K562 (cell line): ENCODE measurements around the gene ALOXE3. TPM values are rescaled to one million over a fixed set of nuclear protein-coding genes. Genes with fewer than 3 reads are reported as not detected.

Source experiments
- ATAC-seq: fragments of 200-7000 bp; cut with Tn5 transposase; 3 replicates; pipeline ENCODE4 v1.9.1; 2020; ENCODE audit warnings: moderate library complexity
- BruUV-seq: library from RNA; stranded (reverse); fragments of 400-500 nt; replicated peaks from 2 replicates; lab custom pipeline; 2021; lab: Mats Ljungman, UMichigan
- CTCF ChIA-PET: fragments of 300-600 bp; formaldehyde crosslinking; extraction: SDS; loops from one replicate; lab custom pipeline; 2021; ENCODE audit warnings: low intra/inter-chr PET ratio; lab: Yijun Ruan, JAX
- POLR2A ChIA-PET: fragments of 300-600, 350-650 bp; sonication (Branson Sonifier 250); formaldehyde crosslinking; extraction: SDS; loops from one replicate; lab custom pipeline; 2021; ENCODE audit warnings: antibody characterized with exemption, inconsistent platforms; lab: Yijun Ruan, JAX
- DNase-seq, 4 experiments: peaks; one replicate each; pipeline versions ENCODE4 v3.0.0 to v3.0.0-alpha.2; 2011 to 2018; ENCODE audit warnings: low spot score in 3 of 4, mixed read lengths in 3 of 4; ENCODE audit errors: extremely low read depth in 1 of 4
- FAIRE-seq: peaks from 2 replicates; lab custom pipeline; 2011; peaks lifted over from hg19 to GRCh38; lab: Jason Lieb, UNC
- H2AFZ ChIP-seq: 2 replicates; pipeline ENCODE4 v1.6.0; 2011; ENCODE audit warnings: low read depth, low read length, control low read depth, inconsistent platforms
- H3K27ac ChIP-seq: fragments of 200-600 bp; 3 replicates; pipeline ENCODE4 v1.8.0; 2011; ENCODE audit warnings: low read depth, mild to moderate bottlenecking, control low read depth, inconsistent platforms, low read length, moderate library complexity, mixed read lengths; ENCODE audit errors: extremely low read depth
- H3K27me3 ChIP-seq, 2 experiments: fragments of 300-600 bp in 1 of 2; 2 replicates in 1 of 2; 3 replicates in 1 of 2; pipeline versions ENCODE4 v1.6.0 to v1.8.0; 2011; ENCODE audit warnings: inconsistent platforms in 2 of 2, low read length in 2 of 2, mild to moderate bottlenecking in 1 of 2, mixed read lengths in 1 of 2, moderate library complexity in 1 of 2; ENCODE audit not compliant: control insufficient read depth in 2 of 2, insufficient read depth in 2 of 2
- H3K36me3 ChIP-seq: fragments of 300-600 bp; 3 replicates; pipeline ENCODE4 v1.8.0; 2011; ENCODE audit warnings: mild to moderate bottlenecking, low read length, inconsistent platforms; ENCODE audit not compliant: control insufficient read depth, insufficient read depth
- H3K4me1 ChIP-seq, 2 experiments: fragments of 200-600 bp in 1 of 2; replicated peaks in 1 of 2; 2 replicates in 1 of 2; 3 replicates in 1 of 2; pipeline versions ENCODE4 v1.5.1 to v1.8.0; 2011; ENCODE audit warnings: inconsistent platforms in 2 of 2, low read length in 2 of 2, mild to moderate bottlenecking in 1 of 2, mixed read lengths in 1 of 2, moderate library complexity in 1 of 2; ENCODE audit not compliant: control insufficient read depth in 2 of 2, insufficient read depth in 2 of 2
- H3K4me2 ChIP-seq: 2 replicates; pipeline ENCODE4 v1.6.1; 2011; ENCODE audit warnings: low read length, control low read depth, inconsistent platforms, mixed read lengths; ENCODE audit not compliant: insufficient read depth
- H3K4me3 ChIP-seq: fragments of 200-600 bp; sonication (generic), shearing (Covaris generic); 2 replicates; pipeline ENCODE4 v1.5.1; 2016; ENCODE audit warnings: control low read depth, inconsistent platforms
- H3K79me2 ChIP-seq: fragments of 200-600 bp; 3 replicates; pipeline ENCODE4 v1.8.0; 2011; ENCODE audit warnings: low read length, inconsistent platforms; ENCODE audit not compliant: control insufficient read depth, insufficient read depth
- H3K9ac ChIP-seq, 2 experiments: 2 replicates each; pipeline versions ENCODE4 v1.6.0 to v1.6.1; 2011; ENCODE audit warnings: low read depth in 2 of 2, low read length in 2 of 2, control low read depth in 1 of 2, inconsistent platforms in 1 of 2, mild to moderate bottlenecking in 1 of 2, mixed read lengths in 1 of 2; ENCODE audit not compliant: insufficient read depth in 1 of 2
- H3K9me1 ChIP-seq: one replicate; pipeline ENCODE4 v1.6.0; 2011; ENCODE audit warnings: inconsistent platforms, mild to moderate bottlenecking, low read length, moderate library complexity; ENCODE audit not compliant: control insufficient read depth, insufficient read depth
- H3K9me3 ChIP-seq: replicated peaks from 2 replicates; pipeline ENCODE4 v1.5.1; 2011; ENCODE audit warnings: low read depth, low read length, inconsistent platforms; ENCODE audit not compliant: control insufficient read depth, insufficient read depth
- H4K20me1 ChIP-seq: replicated peaks from 2 replicates; pipeline ENCODE4 v1.6.1; 2011; ENCODE audit warnings: low read length, inconsistent platforms, mixed read lengths; ENCODE audit not compliant: control insufficient read depth, insufficient read depth
- BDP1 ChIP-seq: IDR thresholded peaks from 3 replicates; pipeline ENCODE4 v1.6.1; 2011; ENCODE audit not compliant: insufficient read length, insufficient read depth
- CHD1 ChIP-seq: fragments of 200-600 bp; sonication (generic); IDR thresholded peaks from one replicate; pipeline ENCODE4 v1.6.1; 2012; ENCODE audit warnings: mild to moderate bottlenecking, moderate library complexity, low read length, inconsistent platforms
- FOXA3 ChIP-seq, 2 experiments: fragments of 450-650 bp in 1 of 2; sonication (generic) in 1 of 2; formaldehyde crosslinking; IDR thresholded peaks in 1 of 2; conservative IDR thresholded peaks in 1 of 2; 2 replicates each; pipeline versions ENCODE4 v1.4.0 to v1.8.0; 2020 to 2022; ENCODE audit warnings: mild to moderate bottlenecking in 2 of 2, missing genetic modification reagents in 1 of 2
- GTF2E2 ChIP-seq: fragments of 200-800 bp; sonication (Bioruptor generic); IDR thresholded peaks from 2 replicates; pipeline ENCODE4 v1.6.1; 2016; ENCODE audit warnings: missing genetic modification characterization, missing compliant biosample characterization
- KAT7 ChIP-seq: sonication (generic); formaldehyde crosslinking; IDR thresholded peaks from 2 replicates; pipeline ENCODE4 v1.8.0; 2022; ENCODE audit warnings: missing genetic modification reagents, mild to moderate bottlenecking, borderline replicate concordance
- KDM5B ChIP-seq: fragments of 200-600 bp; sonication (generic); IDR thresholded peaks from 2 replicates; pipeline ENCODE4 v1.6.1; 2012; ENCODE audit warnings: low read depth, mild to moderate bottlenecking, moderate library complexity, low read length, control low read depth, inconsistent platforms; ENCODE audit not compliant: insufficient replicate concordance
- NFATC3 ChIP-seq: fragments of 450-650 bp; IDR thresholded peaks from 2 replicates; pipeline ENCODE4 v1.6.1; 2017; ENCODE audit warnings: mild to moderate bottlenecking
- PHF8 ChIP-seq: fragments of 200-600 bp; sonication (generic); IDR thresholded peaks from 2 replicates; pipeline ENCODE4 v1.6.1; 2012; ENCODE audit warnings: mixed run types, mild to moderate bottlenecking, inconsistent platforms, low read length, moderate library complexity, borderline replicate concordance
- RBBP5 ChIP-seq: fragments of 200-600 bp; sonication (generic); IDR thresholded peaks from 2 replicates; pipeline ENCODE4 v1.6.1; 2012; ENCODE audit warnings: borderline replicate concordance, mild to moderate bottlenecking, low read length, control low read depth, inconsistent platforms; ENCODE audit not compliant: insufficient read depth, poor library complexity, severe bottlenecking
- SMARCE1 ChIP-seq: fragments of 450-650 bp; IDR thresholded peaks from 2 replicates; pipeline ENCODE4 v1.7.1; 2016; ENCODE audit warnings: mild to moderate bottlenecking
- WGBS: fragments of 100-300 bp; shearing (Covaris generic); methylation state at CpG from one replicate; pipeline ENCODE4 v1.1.6; 2016; ENCODE audit warnings: low coverage, mixed read lengths; ENCODE audit not compliant: insufficient coverage; ENCODE audit errors: missing lambda C conversion rate; 5-methylcytosine and 5-hydroxymethylcytosine counted together
- in situ Hi-C: fragments of 300-500 bp; cut with MboI; formaldehyde crosslinking; loops from 4 replicates; pipeline ENCODE4 v1.15.0; 2018; ENCODE audit warnings: inconsistent platforms, mixed read lengths
- intact Hi-C: fragments of 100-400 bp; cut with micrococcal nuclease; formaldehyde crosslinking; loops from 2 replicates; pipeline ENCODE4 v1.14.2; 2022
- polyA plus RNA-seq, 8 experiments: library from polyadenylated mRNA; depleted of rRNA in 4 of 8; stranded (reverse) in 5 of 8; unstranded in 3 of 8; fragments of >200 nt; fragmentation: Nextera tagmentation in 2 of 8; fragmentation: Illumina TruSeq in 1 of 8; extraction: Ambion mirVana in 2 of 8; extraction: Trizol in 1 of 8; gene quantifications; 2 replicates each; pipeline versions ENCODE4 v1.2.1 to v1.2.3, GENCODE V29; 2011 to 2014; ENCODE audit warnings: inconsistent platforms in 1 of 8, missing spikeins in 1 of 8
- total RNA-seq, 7 experiments: library from RNA; depleted of rRNA in 6 of 7; stranded (reverse); fragments of >200 nt in 6 of 7; fragmentation: Illumina TruSeq in 2 of 7; extraction: Trizol in 2 of 7; gene quantifications; 2 replicates each; pipeline versions ENCODE4 v1.2.1 to v1.2.3, GENCODE V29; 2011 to 2021; ENCODE audit warnings: low replicate concordance in 1 of 7
- TF ChIP-seq, protein P1 (sequence below), 3 experiments: fragments of 200-800 bp in 1 of 3; sonication (Bioruptor generic) in 1 of 3; sonication (generic) in 1 of 3; formaldehyde crosslinking in 1 of 3; IDR thresholded peaks; 2 replicates each; pipeline versions ENCODE4 v1.6.1 to v1.8.0; 2016 to 2022; ENCODE audit warnings: mild to moderate bottlenecking in 2 of 3, missing compliant biosample characterization in 2 of 3, missing genetic modification characterization in 2 of 3, missing genetic modification reagents in 1 of 3
- TF ChIP-seq, protein P2 (sequence below): conservative IDR thresholded peaks from 2 replicates; pipeline ENCODE4 v1.6.1; 2011; ENCODE audit warnings: low read depth, mild to moderate bottlenecking, low read length; ENCODE audit not compliant: control insufficient read depth

Gene ALOXE3
- total and polyA plus RNA-seq, 9 of the 15 experiments (the other 6 are each of a cell fraction or from before 2014, with no cell fraction given): 0.04 TPM; not detected in 8

DNA sequence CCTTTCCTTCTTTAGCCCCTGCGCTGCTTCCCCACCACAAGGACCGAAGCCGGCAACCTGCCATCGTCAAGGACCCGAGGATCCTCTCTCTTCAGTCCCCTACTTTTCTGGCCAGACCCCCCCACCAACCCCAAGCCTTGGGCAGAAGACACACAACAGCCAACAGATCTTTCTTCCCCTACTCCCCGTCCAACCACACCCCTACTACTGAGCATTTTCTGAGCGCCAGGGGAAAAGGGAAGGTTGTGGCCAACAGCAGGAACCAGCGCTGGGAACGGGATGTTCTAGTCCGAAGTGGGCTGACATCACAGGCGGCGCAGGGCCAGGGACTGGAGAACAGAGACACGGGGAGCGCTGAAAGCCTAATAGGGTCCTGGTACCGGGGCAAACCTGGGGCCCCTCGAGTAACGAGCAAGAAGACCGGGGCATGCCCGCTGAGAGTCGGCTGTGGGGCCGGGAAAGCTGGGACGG lies 33.4 kb upstream of the ALOXE3 start:
- Histone ChIP-seq H2AFZ (peak overlapping the region; percentile 70), H3K9me3 (no peaks in the 10 kb centered on the region), H3K27ac (peak overlapping the region; percentile 78), H3K36me3 (peaks cover 32% of the 10 kb centered on the region; the same call in 2 of the 3 replicates), H3K9ac (peak overlapping the region; percentile 49 to 95), H3K4me3 (peak overlapping the region; percentile 53), H4K20me1 (0 out of 2 replicates have a peak, but pooled peaks cover 4% of the 10 kb centered on the region), H3K4me2 (peak overlapping the region; percentile 89), H3K79me2 (peaks cover 43% of the 10 kb centered on the region), H3K27me3 (no peaks in the 10 kb centered on the region), H3K9me1 (no peaks in the 10 kb centered on the region), H3K4me1 (peaks cover 31 to 68% of the 10 kb centered on the region in 2 experiments)
- under 1% methylated on average over 13 of the region's 22 CpGs for WGBS
- FAIRE-seq: peak; percentile 80
- ChIA-PET POLR2A (interaction anchor here (0.7 to 2.8 kb wide), 6 partner anchors 10 to 187 kb away, joined by 3 to 19 read pairs (median 4); no protein-coding TSS in a partner anchor), CTCF (interaction anchor here (0.6 kb wide), 1 partner anchor 403 kb away, joined by 3 read pairs; no protein-coding TSS in a partner anchor)
- no TSS peak for BruUV-seq
- in situ Hi-C loops: no loop called here
- no peak for ATAC-seq
- intact Hi-C loops: no loop called here
- no peak for DNase-seq
- TF ChIP-seq FOXA3 (CRISPR knock-in tag; conservative IDR thresholded peaks at IDR 0.05 in 1 of 2, IDR thresholded peaks at IDR 0.05 in 1 of 2) (0 out of 4 replicates have a peak, but pooled peaks of 1 of the 2 experiments have one; percentile 1), GTF2E2 (tag) (0 out of 2 replicates have a peak, but pooled peaks have one; percentile 28), CHD1 (peak; percentile 14), NFATC3 (no peak), BDP1 (no peak), RBBP5 (peak; percentile 12), KAT7 (CRISPR knock-in tag) (0 out of 2 replicates have a peak, but pooled peaks have one; percentile 23), PHF8 (peak; percentile 8; the same call in 1 of the 2 replicates), KDM5B (peak; percentile 51), SMARCE1 (no peak; the same call in 1 of the 2 replicates)
- TF ChIP-seq, protein P1, sequence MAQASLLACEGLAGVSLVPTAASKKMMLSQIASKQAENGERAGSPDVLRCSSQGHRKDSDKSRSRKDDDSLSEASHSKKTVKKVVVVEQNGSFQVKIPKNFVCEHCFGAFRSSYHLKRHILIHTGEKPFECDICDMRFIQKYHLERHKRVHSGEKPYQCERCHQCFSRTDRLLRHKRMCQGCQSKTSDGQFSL (CRISPR knock-in tag; IDR thresholded peaks at IDR 0.05): peak; percentile 15; the same call in 1 of the 2 replicates
- TF ChIP-seq, protein P1 (tag; IDR thresholded peaks at IDR 0.05): no peak
- TF ChIP-seq, protein P2, sequence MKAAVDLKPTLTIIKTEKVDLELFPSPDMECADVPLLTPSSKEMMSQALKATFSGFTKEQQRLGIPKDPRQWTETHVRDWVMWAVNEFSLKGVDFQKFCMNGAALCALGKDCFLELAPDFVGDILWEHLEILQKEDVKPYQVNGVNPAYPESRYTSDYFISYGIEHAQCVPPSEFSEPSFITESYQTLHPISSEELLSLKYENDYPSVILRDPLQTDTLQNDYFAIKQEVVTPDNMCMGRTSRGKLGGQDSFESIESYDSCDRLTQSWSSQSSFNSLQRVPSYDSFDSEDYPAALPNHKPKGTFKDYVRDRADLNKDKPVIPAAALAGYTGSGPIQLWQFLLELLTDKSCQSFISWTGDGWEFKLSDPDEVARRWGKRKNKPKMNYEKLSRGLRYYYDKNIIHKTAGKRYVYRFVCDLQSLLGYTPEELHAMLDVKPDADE: peak; percentile 10; the same call in 1 of the 2 replicates
